Measurements from ENCODE around the gene RACGAP1.

DNA sequence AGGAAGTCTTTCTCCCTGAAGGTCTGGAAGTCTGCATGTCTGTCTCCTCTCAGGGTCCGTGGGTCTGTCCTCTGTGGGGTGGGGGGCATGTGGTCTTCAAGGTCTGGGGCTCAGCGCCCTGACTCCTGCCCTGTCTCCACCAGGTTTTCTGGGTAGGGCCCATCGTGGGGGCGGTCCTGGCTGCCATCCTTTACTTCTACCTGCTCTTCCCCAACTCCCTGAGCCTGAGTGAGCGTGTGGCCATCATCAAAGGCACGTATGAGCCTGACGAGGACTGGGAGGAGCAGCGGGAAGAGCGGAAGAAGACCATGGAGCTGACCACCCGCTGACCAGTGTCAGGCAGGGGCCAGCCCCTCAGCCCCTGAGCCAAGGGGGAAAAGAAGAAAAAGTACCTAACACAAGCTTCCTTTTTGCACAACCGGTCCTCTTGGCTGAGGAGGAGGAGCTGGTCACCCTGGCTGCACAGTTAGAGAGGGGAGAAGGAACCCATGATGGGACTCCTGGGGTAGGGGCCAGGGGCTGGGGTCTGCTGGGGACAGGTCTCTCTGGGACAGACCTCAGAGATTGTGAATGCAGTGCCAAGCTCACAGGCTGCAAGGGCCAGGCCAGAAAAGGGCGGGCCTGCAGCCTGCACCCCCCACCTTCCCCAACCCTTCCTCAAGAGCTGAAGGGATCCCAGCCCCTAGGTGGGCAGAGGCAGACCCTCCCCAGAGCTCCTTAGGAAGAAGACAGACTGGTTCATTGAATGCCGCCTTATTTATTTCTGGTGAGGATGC, 60.3 kb downstream of the RACGAP1 start:
- no peak for TF ChIP-seq CTCF (conservative IDR thresholded peaks at IDR 0.05; ENCODE audit: low read depth, low read length)
- no peak for TF ChIP-seq RAD21 (IDR thresholded peaks at IDR 0.05; ENCODE audit: low read length)
- no peak for TF ChIP-seq POLR2A (IDR thresholded peaks at IDR 0.05; ENCODE audit: low read depth, low read length)

All from IMR-90 (cell line).